ENCODE data around the gene ABCA2. TPM values are rescaled to one million over a fixed set of nuclear protein-coding genes. Genes with fewer than 3 reads are reported as not detected.

Gene ABCA2
- total RNA-seq, 1 experiment from 2014 or later = 19.2 TPM

- TF ChIP-seq MLX (CRISPR knock-in tag; IDR thresholded peaks at IDR 0.05) (no peak), TCF7 (CRISPR knock-in tag; IDR thresholded peaks at IDR 0.05; ENCODE audit: low read depth) (no peak), JAZF1 (CRISPR knock-in tag; IDR thresholded peaks at IDR 0.05) (no peak), NR3C1 (CRISPR knock-in tag; conservative IDR thresholded peaks at IDR 0.05; ENCODE audit: low read depth) (no peak), SOX15 (CRISPR knock-in tag; IDR thresholded peaks at IDR 0.05) (no peak), PREB (CRISPR knock-in tag; IDR thresholded peaks at IDR 0.05; ENCODE audit: borderline replicate concordance) (no peak), ARID4B (CRISPR knock-in tag; IDR thresholded peaks at IDR 0.05; ENCODE audit: borderline replicate concordance) (no peak), MXD4 (CRISPR knock-in tag; IDR thresholded peaks at IDR 0.05; ENCODE audit: borderline replicate concordance) (no peak), PRDM15 (CRISPR knock-in tag; IDR thresholded peaks at IDR 0.05) (0 out of 2 replicates have a peak, but pooled peaks have one; percentile 5), SMAD4 (CRISPR knock-in tag; IDR thresholded peaks at IDR 0.05) (no peak), ZNF121 (CRISPR knock-in tag; IDR thresholded peaks at IDR 0.05) (peak; percentile 54; the same call in 1 of the 2 replicates), EMX1 (CRISPR knock-in tag; IDR thresholded peaks at IDR 0.05) (no peak), ZNF138 (CRISPR knock-in tag; conservative IDR thresholded peaks at IDR 0.05) (no peak), ZNF532 (CRISPR knock-in tag; IDR thresholded peaks at IDR 0.05; ENCODE audit: borderline replicate concordance) (no peak), TEAD1 (CRISPR knock-in tag; IDR thresholded peaks at IDR 0.05) (no peak), E2F5 (CRISPR knock-in tag; IDR thresholded peaks at IDR 0.05) (no peak), CDX4 (CRISPR knock-in tag; IDR thresholded peaks at IDR 0.05; ENCODE audit: borderline replicate concordance) (no peak), PRRX2 (CRISPR knock-in tag; IDR thresholded peaks at IDR 0.05) (no peak), ZNF425 (CRISPR knock-in tag; conservative IDR thresholded peaks at IDR 0.05) (no peak)
Measured at GRCh38 chr9:137029058-137029936, 1.3 kb upstream of the ABCA2 start (continued).
